Activated T-cell treated with anti-CD3 and anti-CD28 coated beads, Interleukin-2, amount 50 U/mL, for 72 hours (primary cell): ENCODE data around the gene MARK3. TPM values are rescaled to one million over a fixed set of nuclear protein-coding genes. Genes with fewer than 3 reads are reported as not detected.

Experiments used
- ATAC-seq, 2 donors: fragments of 150-1000 bp; cut with Tn5 transposase; replicated peaks in 1 of 2; 2 replicates each; pipeline ENCODE4 v1.10.0; 2021; ENCODE audit warnings: moderate library complexity in 2 of 2, mild to moderate bottlenecking in 1 of 2
- DNase-seq, 2 donors: peaks; one replicate each; pipeline ENCODE4 v3.0.0; 2021 to 2022; ENCODE audit warnings: mixed read lengths in 1 of 2
- H3K27ac Mint-ChIP-seq: one replicate; pipeline ENCODE4 v1.8.0; 2022; ENCODE audit warnings: mild to moderate bottlenecking, moderate library complexity, mixed read lengths
- H3K27me3 Mint-ChIP-seq: one replicate; pipeline ENCODE4 v1.8.0; 2022; ENCODE audit warnings: low read depth, mixed read lengths
- H3K36me3 Mint-ChIP-seq, 2 donors: one replicate each; pipeline ENCODE4 v1.8.0; 2022; ENCODE audit warnings: mixed read lengths in 2 of 2, mild to moderate bottlenecking in 1 of 2; ENCODE audit not compliant: insufficient read depth in 2 of 2
- H3K4me1 Mint-ChIP-seq: one replicate; pipeline ENCODE4 v1.8.0; 2022; ENCODE audit warnings: low read depth, mixed read lengths
- H3K4me3 Mint-ChIP-seq, 2 donors: one replicate each; pipeline ENCODE4 v1.8.0; 2022; ENCODE audit warnings: mild to moderate bottlenecking in 2 of 2, mixed read lengths in 2 of 2, moderate library complexity in 2 of 2
- H3K9me3 Mint-ChIP-seq, 2 donors: one replicate each; pipeline ENCODE4 v1.8.0; 2022; ENCODE audit warnings: mixed read lengths in 2 of 2
- total RNA-seq, 2 donors: library from RNA; stranded (reverse); gene quantifications; one replicate each; pipeline ENCODE4 v1.2.3, GENCODE V29; 2022

The MARK3 gene
- total RNA-seq, 2 donors from 2014 or later = 80.6 to 95.5 TPM

- Mint-ChIP-seq H3K27ac (no peak overlapping the region), H3K4me3 (no peak overlapping the region), H3K4me1 (peaks cover 59% of the 10 kb centered on the region), H3K36me3 (no peaks in the 10 kb centered on the region), H3K9me3 (no peaks in the 10 kb centered on the region), H3K27me3 (no peaks in the 10 kb centered on the region)
- ATAC-seq = no peak
- DNase-seq = no peak
These were observed 7.4 kb downstream of the MARK3 start for GRCh38 chr14:103392572-103392971.

GRCh38 chr14:103393070-103393469 lies 7.9 kb downstream of the MARK3 start:
- Mint-ChIP-seq H3K9me3 (no peaks in the 10 kb centered on the region), H3K27me3 (no peaks in the 10 kb centered on the region), H3K4me3 (no peak overlapping the region), H3K27ac (no peak overlapping the region), H3K36me3 (no peaks in the 10 kb centered on the region), H3K4me1 (peaks cover 59% of the 10 kb centered on the region)
- ATAC-seq (no peak), DNase-seq (no peak)

DNA sequence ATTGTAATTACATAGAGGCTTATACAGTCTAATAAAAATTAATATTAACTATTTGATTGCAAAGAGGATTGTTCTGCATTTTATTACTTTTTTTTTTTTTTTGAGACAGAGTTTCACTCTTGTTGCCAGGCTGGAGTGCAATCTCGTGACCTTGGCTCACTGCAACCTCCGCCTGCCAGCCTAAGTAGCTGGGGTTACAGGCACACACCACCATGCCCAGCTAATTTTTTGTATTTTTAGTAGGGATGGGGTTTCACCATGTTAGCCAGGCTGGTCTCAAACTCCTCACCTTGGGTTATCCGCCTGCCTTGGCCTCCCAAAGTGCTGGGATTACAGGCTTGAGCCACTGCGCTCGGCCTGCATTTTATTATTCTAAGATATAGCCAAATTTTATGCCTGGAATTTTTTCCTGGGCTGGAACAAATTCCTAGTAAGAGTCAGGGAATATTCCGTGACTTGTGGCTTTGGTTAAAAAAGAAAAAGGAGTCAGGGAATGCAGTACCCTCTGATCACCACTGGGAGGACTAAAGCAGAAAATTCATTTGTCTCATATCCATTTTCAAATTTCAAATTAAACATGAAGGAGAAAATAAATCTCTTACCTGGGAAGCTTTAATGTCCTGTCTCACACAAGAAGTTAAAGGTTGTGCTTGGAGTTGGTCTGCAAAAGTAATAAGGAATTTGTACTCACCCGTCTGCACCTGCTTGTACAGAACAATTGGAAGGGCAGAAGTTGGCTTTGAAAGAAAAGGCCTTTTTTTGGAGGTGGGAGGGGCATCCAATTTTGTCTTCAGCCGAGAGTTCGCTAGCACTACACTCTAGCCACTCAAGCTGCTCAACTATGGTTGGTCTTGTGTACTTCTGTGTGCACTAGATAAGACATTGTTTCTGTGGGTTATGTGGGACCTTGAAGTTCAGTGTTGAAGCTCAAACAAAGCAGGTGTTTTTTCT lies 8.7 kb downstream of the MARK3 start:
- H3K27me3 Mint-ChIP-seq = no peaks in the 10 kb centered on the region
- H3K27ac Mint-ChIP-seq = peak overlapping the region; percentile 46
- peaks cover 59% of the 10 kb centered on the region for H3K4me1 Mint-ChIP-seq
- H3K9me3 Mint-ChIP-seq = no peaks in the 10 kb centered on the region
- DNase-seq (no peak), ATAC-seq (no peak)
- no peaks in the 10 kb centered on the region for H3K36me3 Mint-ChIP-seq
- peak overlapping the region; percentile 24 to 55 for H3K4me3 Mint-ChIP-seq

GRCh38 chr14:103395244-103395643 lies 10.0 kb downstream of the MARK3 start:
- peaks cover 67% of the 10 kb centered on the region for H3K4me1 Mint-ChIP-seq
- H3K27me3 Mint-ChIP-seq = no peaks in the 10 kb centered on the region
- H3K4me3 Mint-ChIP-seq = peak overlapping the region; percentile 29 to 55
- H3K9me3 Mint-ChIP-seq = no peaks in the 10 kb centered on the region
- ATAC-seq (peak; percentile 69), DNase-seq (no peak)
- no peaks in the 10 kb centered on the region for H3K36me3 Mint-ChIP-seq
- H3K27ac Mint-ChIP-seq = peak overlapping the region; percentile 17

- Mint-ChIP-seq H3K9me3 (no peaks in the 10 kb centered on the region), H3K27me3 (no peaks in the 10 kb centered on the region), H3K36me3 (no peaks in the 10 kb centered on the region), H3K27ac (no peak overlapping the region), H3K4me3 (no peak overlapping the region), H3K4me1 (peaks cover 73% of the 10 kb centered on the region)
- DNase-seq = no peak
- ATAC-seq = no peak
These were observed 11.2 kb downstream of the MARK3 start for GRCh38 chr14:103396463-103396862.

DNA sequence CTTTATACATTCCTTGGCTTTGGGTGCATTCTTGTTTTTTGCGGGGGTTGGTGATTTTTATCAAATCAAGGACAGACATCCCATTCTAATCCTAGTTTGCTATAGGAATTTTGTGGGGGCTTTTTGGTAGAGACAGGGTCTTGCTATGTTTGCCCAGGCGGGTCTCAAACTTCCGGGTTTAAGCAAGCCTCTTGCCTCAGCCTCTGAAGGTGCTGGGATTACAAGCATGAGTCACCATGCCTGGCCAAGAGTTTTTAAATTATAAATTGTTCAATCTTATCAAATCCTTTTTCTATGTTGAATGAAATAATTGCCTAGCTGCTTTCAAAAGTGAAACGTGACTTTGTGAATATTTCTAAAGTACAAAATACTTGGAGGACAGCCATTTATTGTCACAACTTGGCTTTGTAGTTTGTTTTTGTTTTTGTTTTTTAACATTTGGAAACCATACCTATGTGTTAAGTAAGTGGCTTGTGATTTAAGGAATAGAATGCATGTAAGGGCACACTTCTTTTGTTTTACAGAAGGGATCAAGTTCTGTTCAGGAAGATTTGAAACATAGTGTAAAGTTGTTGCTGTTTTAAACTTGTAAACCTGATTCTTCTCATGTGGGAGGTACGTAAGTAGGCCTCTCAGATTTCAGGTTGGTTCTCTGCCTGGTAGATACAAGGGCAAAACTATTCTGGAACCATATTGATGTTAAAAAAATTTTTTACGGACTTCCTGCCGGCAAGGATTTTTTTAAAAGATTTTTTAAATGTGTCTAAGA lies 13.4 kb downstream of the MARK3 start:
- Mint-ChIP-seq H3K4me3 (no peak overlapping the region), H3K27ac (peak overlapping the region; percentile 35), H3K27me3 (no peaks in the 10 kb centered on the region), H3K36me3 (no peaks in the 10 kb centered on the region), H3K9me3 (no peaks in the 10 kb centered on the region), H3K4me1 (peaks cover 93% of the 10 kb centered on the region)
- ATAC-seq (no peak), DNase-seq (no peak)

GRCh38 chr14:103400537-103400936 lies 15.3 kb downstream of the MARK3 start:
- Mint-ChIP-seq H3K9me3 (no peaks in the 10 kb centered on the region), H3K27me3 (no peaks in the 10 kb centered on the region), H3K4me3 (peak overlapping the region; percentile 36 to 60), H3K36me3 (peaks cover 0 to 2% of the 10 kb centered on the region in 2 donors), H3K4me1 (peaks cover 84% of the 10 kb centered on the region), H3K27ac (peak overlapping the region; percentile 89)
- DNase-seq (no peak), ATAC-seq (no peak)

DNA sequence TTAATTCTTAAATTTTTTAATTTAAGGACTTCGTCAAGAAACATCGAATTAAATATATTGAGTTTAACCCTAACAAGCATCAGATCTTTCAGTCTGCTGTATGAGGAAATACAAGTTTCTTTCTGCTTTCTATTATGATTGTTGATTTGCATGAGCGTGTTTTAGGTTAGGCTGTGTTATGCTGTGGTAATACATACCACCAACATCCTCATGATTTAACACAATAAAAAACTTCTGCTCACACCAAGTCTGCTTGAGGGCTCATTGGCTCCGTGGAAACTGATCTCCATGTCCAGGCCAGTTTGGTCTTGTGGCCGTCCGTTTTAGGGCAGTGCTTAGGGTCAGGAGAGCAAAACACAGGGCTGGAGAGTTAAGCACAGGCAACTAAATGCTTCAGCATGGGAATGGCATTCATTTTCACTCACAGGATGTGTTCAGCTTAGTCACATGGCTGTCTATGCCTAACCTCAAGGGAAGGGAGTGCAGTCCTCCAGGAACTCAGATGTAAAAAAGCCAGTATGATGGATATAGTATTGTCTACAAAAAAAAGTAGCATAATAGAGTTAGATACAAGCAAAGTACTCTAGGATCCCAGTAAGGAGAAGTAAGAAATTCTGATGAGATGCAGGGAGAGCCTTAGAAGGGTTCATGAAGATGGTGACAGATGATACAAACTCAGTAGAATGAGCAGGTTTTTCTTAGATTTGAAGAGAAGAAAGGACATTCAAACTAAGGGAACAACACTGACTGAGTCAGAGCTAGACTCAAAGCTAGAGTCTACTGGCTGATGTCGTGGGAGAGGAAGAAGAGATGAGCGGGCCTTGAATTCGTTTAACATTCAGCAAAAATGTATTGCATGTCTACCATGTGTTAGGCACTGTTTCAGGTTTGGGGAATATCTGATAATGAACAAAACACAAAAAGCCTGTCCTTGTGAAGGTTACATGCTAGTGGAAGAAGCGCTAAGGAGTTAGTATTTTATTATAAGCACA lies 16.3 kb downstream of the MARK3 start:
- Mint-ChIP-seq H3K27ac (peak overlapping the region; percentile 95), H3K27me3 (no peaks in the 10 kb centered on the region), H3K4me3 (peak overlapping the region; percentile 35 to 82), H3K36me3 (peaks cover 0 to 2% of the 10 kb centered on the region in 2 donors), H3K4me1 (peaks cover 74% of the 10 kb centered on the region), H3K9me3 (no peaks in the 10 kb centered on the region)
- ATAC-seq = peak; percentile 93 to 95
- DNase-seq = peak in 1 of 2 donors; percentile 28

- Mint-ChIP-seq H3K9me3 (no peaks in the 10 kb centered on the region), H3K4me1 (peaks cover 68% of the 10 kb centered on the region), H3K4me3 (peak overlapping the region in 1 of 2 donors; percentile 49), H3K36me3 (peaks cover 0 to 7% of the 10 kb centered on the region in 2 donors), H3K27me3 (no peaks in the 10 kb centered on the region), H3K27ac (peak overlapping the region; percentile 88)
- DNase-seq = no peak
- ATAC-seq = no peak
These were observed 17.5 kb downstream of the MARK3 start for GRCh38 chr14:103402695-103403094.

DNA sequence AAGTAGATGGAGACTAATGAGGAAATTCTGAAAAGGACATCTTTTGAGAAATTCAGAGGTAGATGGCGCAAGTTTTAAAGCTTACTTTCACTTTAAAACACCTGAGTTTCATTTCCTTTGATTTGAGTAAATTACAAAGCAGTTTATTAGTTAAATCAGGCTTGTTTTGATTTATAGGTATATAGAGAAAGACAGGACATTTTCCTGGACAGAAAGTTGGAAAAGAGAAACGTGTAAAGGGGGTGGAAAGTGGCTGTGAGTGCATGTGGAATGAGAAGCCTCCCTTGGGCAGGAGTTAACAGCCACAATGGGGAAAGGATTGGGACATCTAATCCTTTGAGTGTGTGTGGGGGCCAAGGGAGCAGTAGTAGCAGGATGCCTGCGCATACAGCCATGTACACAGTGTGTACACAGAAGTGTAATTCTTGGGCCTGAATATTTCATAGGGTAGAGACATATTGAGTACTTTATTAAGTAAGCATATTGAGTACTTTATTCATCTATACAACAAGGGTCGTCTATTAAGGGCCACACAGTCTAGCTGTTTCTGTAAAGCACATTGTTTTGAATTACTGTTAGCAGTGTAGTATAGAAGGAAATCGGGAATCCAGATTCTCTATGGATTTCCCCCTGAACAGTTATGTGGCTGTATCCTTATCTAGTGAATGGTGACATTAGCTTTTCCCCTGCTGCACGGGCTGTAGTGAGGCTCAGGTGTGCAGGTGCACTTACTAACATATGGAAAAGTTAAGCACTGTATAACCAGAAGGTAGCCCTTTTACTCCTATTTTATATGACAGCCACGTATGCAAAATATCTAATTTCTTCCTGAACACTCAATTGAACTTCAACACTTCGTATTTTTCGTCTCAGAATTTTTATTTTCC lies 19.1 kb downstream of the MARK3 start:
- H3K27me3 Mint-ChIP-seq = no peaks in the 10 kb centered on the region
- H3K4me3 Mint-ChIP-seq = peak overlapping the region; percentile 21 to 86
- DNase-seq (no peak), ATAC-seq (no peak)
- peaks cover 52% of the 10 kb centered on the region for H3K4me1 Mint-ChIP-seq
- H3K27ac Mint-ChIP-seq = peak overlapping the region; percentile 98
- peaks cover 0 to 10% of the 10 kb centered on the region in 2 donors for H3K36me3 Mint-ChIP-seq
- no peaks in the 10 kb centered on the region for H3K9me3 Mint-ChIP-seq

DNA sequence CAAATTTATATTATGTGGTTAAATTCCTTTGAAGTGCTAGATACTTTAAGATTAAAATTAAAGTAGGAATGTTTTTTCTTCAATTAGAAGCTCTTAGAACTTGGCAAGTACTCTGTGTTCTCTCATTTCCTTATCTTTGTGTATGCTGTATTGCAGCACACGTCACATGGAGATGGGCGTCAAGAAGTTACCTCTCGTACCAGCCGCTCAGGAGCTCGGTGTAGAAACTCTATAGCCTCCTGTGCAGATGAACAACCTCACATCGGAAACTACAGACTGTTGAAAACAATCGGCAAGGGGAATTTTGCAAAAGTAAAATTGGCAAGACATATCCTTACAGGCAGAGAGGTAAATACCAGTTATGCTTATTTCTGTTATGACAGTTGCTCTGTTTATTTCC lies 19.7 kb downstream of the MARK3 start:
- no peak for DNase-seq
- H3K4me3 Mint-ChIP-seq = no peak overlapping the region

More for the DNA sequence above, 19.7 kb downstream of the MARK3 start:
- ATAC-seq = no peak
- peaks cover 0 to 10% of the 10 kb centered on the region in 2 donors for H3K36me3 Mint-ChIP-seq
- H3K4me1 Mint-ChIP-seq = peaks cover 46% of the 10 kb centered on the region
- no peaks in the 10 kb centered on the region for H3K27me3 Mint-ChIP-seq
- no peak overlapping the region for H3K27ac Mint-ChIP-seq
- no peaks in the 10 kb centered on the region for H3K9me3 Mint-ChIP-seq
